Forelimb muscle (tissue), 1 donor: ENCODE data around the gene PRKCB. TPM values are rescaled to one million over a fixed set of nuclear protein-coding genes. Genes with fewer than 3 reads are reported as not detected.

Source experiments
- DNase-seq: peaks from one replicate; pipeline ENCODE4 v3.0.0-alpha.2; 2013; ENCODE audit warnings: low read depth
- polyA plus RNA-seq: library from polyadenylated mRNA; unstranded; fragments of 120-200 nt; gene quantifications from one replicate; pipeline ENCODE4 v1.2.1, GENCODE V29; 2013; ENCODE audit not compliant: insufficient read length

The PRKCB gene
- polyA plus RNA-seq, 1 donor = 1.2 TPM

DNA sequence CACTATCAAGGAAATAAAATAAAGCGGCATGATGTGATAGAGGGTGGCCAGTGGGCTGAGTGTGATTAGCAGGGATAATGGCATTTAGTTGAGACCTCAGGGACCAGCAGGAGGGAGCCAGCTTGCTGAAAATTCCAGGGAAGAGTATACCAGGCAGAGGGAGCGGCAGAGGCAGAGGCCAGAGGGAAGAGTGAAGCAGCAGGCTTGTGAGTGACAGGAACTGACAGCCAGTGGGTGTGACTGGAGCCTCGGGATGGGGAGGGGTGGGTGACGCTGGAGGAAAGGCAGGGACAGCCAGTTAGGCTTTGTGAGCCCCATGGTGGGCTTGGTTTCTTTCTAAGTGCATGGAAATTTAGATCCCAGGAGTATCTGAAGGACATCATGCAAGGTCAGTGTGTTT, 210.7 kb downstream of the PRKCB start:
- DNase-seq = no peak

DNA sequence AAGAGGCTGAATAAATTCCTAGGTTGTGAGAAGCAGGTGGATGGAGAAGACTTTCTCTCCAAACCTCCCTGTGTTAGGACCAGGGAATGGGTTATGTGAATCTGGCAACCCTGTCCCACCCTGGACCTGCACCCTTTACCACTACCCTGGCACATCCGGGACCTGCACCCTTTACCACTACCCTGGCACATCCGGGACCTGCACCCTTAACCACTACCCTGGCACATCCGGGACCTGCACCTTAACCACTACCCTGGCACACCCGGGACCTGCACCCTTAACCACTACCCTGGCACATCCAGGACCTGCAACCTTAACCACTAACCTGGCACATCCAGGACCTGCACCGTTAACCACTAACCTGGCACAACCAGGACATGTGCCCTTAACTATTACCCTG, 213.3 kb downstream of the PRKCB start:
- DNase-seq = no peak

DNA sequence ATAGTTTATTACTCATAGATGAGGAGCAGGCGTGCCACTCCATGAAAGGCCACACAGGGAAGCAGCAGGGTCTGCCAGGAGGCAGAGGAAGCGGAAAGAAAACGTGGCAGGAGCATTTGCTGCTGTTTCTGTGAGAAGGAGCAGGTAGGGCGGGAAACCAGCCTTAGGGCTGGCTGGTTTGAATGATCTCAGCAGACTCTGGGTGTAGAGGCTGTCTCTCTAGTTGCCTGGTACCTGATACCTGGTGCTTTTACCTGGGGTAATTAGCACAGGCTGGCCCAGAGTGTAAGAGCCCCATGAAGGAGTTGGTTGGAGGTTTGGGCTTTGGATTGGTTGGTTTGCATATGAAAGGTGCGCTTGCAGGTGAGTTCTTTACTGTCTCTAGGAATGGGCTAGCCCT, 215.3 kb downstream of the PRKCB start:
- DNase-seq = no peak

DNA sequence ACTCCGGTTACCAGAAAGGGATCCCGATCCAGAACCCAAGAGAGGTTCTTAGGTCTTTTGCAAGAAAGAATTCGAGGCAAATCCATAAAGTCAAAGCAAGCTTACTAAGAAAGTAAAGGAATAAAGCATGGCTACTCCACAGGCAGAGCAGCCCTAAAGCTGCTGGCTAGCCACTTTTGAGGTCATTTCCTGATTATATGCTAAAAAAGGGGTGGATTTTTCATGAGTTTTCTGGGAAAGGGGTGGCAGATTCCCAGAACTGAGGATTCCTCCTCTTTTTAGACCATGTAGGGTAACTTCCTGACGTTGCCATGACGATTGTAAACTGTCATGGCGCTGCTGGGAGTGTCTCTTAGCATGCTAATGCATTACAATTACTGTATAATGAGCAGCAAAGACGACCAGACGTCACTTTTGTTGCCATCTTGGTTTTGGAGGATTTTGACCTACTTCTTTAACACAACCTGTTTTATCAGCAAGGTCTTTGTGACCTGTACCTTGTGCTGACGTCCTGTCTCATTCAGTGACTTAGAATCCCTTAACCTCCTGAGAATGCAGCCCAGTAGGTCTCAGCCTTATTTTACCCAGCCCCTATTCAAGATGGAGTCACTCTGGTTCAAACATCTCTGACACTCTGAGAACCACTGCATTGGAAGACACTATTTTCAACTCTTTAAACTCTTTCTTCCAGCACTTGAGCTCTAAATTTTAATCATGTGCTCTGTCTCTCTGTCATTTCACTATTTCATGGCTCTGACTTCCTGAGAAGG, 216.7 kb downstream of the PRKCB start:
- no peak for DNase-seq

DNA sequence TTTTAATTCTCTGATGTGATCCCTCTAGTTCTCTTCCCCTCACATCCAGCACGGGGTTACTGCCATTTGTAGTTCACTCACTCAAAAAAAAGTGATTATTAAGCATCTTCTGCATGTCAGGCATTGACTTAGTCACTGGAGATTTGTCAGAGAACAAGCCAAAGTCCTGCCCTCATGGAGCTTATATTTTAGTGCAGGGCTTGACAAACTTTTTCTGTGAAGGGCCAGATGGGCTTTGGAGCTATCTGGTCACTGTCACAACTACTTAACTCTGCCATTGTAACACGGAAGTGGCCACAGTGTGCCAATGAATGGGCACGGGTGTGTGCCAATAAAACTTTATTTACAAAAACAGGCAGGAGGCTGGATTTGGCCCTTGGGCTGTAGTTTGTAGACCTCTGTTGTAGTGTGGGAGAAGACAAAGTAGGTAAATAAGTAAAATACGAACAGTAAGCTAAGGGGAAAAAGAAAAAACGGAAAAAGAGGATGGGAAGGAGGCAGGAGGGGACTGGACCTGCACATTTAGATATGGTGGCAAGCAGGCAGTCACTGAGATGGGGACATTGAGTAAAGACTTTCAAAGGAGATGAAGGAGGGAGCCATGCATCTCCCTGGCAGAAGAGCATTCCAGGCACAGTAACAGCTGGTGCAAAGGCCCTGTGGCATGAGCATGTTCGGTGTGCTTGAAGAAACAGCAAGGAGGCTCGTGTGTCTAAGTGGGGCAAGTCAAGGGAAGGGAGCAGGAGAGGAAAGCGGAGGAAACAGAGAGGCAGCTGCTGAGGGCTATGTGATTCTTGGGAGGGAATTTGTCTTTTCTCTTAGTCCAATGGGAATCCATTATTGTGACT, 217.5 kb downstream of the PRKCB start:
- DNase-seq = no peak

DNA sequence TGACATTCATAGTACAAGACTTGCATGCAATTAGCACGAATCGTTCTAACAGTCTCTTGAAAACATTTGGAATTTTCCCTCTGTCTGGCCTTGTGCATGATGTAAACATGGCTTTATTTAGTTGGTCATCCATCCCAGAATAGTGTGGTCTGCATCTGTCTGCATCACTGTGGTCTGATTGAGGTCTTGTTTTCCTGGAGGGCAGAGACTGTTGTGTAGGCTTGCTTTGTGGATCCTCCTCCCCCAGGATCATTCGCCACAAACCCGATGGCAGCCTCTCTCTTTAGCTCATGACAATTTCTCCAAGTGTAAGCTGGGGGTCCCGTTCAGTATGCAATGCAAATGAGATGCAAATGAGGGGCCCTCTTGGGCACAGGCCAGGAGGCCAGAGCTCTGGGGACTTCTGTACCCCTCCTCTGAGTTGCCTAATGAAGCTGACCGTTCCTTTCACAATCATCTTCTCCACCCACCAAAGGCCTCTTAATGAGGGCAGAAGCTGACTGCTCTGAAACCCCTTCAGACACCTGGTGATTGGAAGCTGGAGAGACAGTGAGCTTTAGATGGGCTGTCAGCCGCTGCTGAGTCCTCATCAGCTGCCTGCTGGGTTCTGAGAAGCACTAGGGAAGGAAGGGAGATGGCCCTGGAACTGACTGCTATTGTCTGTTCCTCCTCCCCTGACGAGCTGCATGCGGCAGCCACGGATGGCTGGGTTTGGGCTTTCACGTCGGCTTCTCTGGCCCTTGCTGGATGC, 219.1 kb downstream of the PRKCB start:
- no peak for DNase-seq

DNA sequence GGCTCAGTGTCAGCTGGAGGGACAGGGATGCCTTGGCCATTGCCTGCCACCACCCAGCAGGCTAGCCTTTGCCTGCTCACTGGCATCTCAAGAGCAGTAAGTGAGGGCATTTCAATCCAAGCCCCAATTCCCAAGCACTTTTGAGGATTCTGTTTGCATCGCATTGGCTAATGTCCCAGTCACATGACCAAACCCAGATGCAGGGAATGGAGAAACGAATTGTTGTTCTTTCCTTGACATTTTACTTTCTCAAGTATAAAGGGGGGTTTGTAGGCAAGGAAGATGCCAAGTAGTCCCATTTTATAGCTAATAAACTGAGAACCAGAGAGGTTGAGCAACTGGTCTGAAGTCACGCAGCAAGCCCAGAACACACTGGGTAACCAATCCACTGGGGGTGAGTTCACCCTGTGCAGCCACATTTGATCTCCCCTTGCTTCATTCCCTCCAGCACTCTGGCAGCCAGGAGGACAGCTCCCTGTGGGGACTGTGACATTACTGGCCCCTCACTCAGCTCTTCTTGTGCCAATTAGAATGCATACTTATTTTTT, 226.6 kb downstream of the PRKCB start:
- no peak for DNase-seq

DNA sequence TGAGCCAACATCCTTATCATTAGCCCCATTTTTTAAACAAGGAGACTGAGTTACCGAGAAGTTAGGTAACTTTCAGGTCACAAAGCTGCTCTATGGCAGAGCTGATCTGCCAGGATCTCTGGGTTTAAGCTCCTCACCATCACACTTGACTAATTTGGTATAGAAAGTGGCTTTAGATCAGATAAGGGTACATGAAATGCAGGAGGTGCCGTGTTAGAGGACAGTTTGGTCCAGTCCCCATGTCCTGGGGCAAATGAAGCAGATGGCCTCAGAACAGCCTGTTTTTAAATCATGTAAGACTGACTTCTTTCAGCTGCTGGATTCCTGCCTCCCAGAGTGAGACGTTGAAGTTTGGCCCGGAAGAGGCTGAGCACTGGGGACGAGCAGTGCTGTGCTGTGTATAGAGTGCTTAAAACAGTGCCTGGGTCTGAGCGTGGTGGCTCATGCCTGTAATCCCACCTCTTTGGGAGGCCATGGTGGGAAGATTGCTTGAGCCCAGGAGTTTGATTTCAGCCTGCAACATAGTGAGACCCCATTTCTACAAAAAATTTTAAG, 233.3 kb downstream of the PRKCB start:
- no peak for DNase-seq

DNA sequence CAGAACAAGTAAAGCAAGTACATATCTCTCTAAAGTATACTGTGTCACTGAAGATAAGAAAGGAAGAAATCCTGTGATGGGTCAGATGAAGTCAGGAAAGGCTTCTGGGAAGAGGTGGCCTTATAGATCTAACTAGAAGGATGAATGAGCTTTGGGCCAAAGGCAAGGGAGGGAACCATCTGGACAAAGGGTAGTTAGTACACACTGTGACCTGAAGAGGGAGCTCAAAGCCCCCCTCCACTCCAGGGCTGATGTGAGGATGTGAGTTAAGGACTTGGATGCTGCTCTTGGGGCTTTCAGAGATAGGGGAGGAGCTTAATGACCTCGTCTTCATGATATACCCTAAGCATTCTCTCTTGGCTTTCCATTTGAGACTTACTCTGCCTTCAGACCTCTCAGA, 235.1 kb downstream of the PRKCB start:
- DNase-seq = no peak

DNA sequence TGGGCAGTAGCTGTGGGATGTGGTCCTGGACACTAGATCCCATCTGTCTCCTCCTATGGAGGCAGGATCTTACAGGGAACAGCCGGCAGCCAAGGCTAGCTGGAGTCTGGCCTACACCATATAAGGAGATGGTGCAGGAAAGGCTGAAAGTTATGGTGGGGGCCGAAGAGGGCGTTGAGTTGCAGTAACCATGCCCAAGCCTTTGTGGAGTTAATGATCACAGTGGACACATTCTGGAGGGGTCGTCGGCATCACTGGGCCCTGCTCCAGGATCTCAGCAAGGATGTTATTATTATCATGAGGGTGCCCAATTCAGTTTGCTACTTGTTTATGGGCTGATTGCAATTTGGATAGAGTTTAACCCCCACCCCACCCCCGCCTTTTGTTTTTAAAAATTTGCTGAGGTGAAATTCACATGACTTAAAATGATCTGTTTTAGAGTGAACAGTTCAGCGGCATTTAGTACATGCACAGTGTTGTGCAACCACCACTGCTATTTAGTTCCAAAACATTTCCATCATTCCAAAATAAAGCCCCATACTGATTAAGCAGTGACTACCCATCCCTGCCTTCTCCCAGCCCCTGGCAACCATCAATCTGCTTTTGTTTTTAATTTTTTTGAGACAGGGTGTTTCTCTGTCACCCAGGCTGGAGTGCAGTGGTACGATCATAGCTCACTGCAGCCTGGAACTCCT, 236.0 kb downstream of the PRKCB start:
- DNase-seq = no peak

DNA sequence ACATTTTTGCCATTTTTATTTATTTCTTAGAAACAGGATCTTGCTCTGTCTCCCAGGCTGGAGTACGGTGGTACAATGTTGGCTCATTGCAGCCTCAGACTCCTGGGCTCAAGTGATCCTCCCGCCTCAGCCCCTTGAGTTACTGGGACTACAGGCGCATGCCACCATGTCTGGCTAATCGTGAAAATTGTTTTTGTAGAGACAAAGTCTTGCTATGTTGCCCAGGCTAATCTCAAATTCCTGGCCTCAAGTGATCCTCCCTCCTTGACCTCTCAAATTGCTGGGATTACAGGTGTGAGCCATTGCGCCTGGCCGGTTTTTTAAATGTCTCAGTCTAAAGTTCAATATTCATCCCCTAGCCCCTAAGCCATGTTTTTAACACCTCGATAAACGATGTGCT, 237.5 kb downstream of the PRKCB start:
- no peak for DNase-seq

DNA sequence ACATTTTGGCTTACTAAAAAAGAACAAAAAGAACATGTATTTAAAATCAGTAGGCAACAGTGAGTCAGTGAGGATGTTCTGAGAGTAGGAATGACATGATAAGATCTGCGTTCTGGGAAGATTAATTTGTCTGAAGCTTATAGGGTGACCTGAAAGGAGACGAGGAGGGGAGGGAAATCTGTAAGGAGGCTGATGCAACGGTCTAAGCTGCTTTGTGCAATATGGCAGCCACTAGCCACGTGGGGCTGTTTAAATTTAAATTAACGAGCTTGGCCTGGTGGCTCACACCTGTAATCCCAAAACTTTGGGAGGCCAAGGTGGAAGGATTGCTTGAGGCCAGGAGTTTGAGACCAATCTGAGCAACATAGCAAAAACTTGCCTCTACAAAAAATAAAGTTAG, 238.8 kb downstream of the PRKCB start:
- DNase-seq = no peak

DNA sequence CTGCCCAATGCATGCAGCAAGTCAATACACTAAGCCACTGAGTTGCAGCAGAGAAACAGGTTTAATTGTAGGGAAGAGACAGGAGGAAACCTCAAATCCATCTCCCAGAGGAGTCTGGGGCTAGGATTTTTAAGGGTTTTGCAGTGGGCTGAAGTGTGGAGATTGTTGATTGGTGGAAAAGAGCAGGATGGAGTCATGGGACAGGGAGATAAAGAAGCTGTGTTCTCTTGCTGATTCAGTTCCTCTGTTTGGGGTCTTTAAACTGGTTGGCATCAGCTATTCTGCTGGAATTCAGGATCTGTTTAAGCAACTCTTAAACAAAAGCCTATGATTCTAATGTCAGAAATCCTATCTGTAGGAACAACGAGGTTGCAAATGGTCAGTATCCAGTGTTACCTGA, 239.5 kb downstream of the PRKCB start:
- no peak for DNase-seq

DNA sequence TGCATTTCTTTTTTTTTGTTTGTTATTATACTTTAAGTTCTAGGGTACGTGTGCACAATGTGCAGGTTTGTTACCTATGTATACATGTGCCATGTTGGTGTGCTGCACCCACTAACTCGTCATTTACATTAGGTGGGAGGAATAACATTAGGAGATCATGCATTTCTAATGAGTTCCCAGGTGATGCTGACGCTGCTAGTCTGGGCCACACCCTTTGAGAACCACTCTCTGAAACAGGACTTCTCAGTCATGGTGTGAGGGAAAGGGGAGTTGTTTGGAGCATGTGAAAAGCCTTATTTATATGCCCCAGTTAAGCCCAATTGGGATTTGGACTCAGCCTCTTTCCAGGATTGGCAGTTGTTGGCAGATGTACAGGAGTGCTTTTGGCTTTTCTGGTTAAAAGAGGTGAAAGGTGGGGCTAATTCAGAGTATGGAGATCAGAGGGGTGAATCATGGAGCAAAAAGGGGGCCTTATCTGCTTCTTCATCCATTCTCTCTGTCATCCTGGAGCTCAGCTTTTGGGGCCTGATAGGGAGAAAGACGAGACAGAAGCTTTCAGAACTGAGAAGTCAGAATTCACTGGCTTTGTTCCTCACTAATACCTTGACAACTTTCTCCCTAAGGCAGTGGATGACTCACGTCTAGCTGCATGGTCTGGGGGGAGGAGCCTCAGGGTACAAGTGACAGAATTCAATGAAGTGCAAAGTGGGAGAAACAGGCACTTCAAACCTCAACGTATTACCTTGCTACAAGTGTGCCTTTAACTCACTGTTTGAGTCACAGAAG, 240.3 kb downstream of the PRKCB start:
- DNase-seq = no peak

DNA sequence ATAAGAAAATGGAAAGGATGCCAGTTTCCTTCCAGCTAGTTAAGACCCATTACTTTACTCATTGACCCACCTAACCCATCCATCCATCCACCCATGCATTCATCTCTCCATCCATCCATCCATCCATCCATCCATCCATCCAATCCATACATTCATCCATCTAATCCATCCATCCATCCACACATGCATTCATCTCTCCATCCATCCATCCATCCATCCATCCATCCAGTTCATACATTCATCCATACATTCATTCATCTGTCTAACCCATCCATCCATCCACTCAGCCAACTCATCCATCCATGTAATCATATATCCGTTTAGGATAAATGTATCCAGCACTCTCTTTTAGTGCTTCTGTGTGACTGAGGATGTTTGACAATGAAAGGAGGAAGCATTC, 241.5 kb downstream of the PRKCB start:
- no peak for DNase-seq

DNA sequence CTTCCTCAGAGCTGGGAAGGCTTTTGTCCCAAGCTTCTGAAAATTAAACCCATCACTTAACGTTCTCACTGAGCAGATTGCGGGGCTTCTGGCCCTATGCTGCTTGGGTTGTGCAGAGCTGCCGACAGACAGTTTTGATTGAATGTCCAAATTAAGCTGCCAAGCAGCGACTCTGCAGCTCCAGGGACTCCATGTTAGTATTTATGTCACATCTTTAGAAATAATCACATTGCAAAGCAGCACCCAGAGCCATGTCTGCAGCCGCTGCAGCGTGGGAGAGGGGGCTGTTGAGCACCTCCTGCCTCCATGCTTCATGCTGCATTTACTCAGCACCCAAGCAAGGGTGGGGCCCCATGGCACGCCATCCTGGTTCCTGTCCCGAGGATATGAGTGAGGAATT, 242.2 kb downstream of the PRKCB start:
- no peak for DNase-seq

DNA sequence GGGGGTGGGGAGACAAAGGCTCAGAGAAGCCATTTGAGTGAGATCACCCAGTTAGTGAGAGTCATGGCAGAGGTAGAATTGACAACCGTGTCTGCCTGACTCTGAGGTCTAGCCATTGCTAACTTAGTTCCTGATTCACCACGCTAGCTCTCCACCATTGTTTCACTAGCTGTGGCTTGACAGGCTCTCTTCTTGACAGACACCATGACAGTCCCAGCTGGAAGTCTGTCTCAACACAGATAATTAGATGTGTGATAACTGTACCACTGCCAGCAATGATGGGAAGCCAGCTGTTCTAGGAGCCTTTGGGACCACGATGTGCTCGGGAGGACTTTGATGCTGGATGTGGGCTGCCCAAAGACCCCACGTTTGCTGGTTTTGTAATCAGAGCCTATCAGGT, 249.9 kb downstream of the PRKCB start:
- DNase-seq = no peak

DNA sequence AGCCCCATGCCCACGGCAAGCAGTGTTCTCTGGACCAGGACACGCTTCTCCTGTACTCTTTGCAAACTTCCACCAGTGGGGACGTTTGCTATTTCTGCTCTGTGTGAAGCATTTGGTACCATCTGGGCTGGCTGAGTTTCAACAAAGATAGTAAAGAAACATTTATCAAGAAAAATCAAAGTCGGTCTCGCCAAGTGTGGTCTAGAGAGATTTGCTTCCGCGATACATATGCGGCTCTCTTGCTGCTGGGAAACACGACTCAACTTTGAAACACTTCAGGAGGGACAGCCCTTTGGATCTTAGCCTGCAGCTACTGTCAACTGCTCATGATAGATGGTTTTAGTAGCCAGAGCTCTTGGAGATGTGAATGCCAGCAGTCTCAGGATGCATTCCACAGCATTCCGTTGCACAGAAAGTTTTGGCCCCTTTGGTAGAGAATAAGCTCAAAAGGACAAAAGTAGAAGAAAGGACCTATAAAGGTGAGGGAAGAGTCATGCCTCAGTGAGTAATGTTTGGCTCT, 252.2 kb downstream of the PRKCB start:
- DNase-seq = no peak

DNA sequence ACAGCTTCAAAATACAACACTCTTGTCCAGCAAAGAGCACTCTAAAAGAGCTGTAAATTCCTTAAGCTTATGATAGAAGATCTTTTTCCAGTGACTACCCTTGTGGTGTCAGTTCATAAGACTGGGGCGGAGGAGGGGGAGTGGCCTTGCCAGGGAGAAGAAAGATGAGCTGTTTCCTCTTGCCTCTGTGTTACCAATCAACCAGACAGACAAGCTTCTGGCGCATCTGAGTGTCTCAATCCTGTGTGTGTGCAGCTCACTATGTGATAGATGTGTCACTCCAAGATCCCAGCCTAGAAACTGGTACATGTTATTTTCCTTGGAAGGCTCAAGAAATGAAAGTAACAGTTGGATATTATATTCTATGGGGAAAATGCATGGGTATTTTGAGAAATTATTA, 253.0 kb downstream of the PRKCB start:
- no peak for DNase-seq

DNA sequence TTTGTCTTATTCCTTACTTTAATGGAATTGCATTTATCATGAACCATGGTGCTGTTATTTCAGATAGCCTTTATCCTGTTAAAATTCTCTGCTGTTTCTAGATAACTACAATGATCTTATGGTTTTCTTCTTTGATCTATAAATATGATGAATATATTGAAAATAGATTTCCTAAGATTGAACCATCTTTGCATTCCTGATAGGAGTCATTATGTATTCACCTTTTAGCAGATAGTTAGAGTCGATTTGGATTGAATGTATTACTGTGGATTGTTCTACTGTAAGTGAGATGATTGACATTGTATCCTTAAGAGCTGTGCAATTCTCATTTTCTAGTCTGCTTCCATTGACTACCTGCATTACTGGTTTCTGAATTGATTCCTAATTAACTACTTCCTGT, 255.3 kb downstream of the PRKCB start:
- DNase-seq = no peak
